CD4-positive, alpha-beta T cell treated with Interleukin-12 subunit alpha and Interleukin-12 subunit beta, for 1 hour (primary cell): ENCODE data around the gene C10orf71.

Experiments
- DNase-seq: peaks from one replicate; pipeline ENCODE4 v3.0.0-alpha.2; 2020

Gene C10orf71

GRCh38 chr10:49296836-49297235 is 2.1 kb upstream of the C10orf71 start:
- no peak for DNase-seq

- no peak for DNase-seq
Measured at GRCh38 chr10:49297818-49298670, 926 bp upstream of the C10orf71 start.

DNA sequence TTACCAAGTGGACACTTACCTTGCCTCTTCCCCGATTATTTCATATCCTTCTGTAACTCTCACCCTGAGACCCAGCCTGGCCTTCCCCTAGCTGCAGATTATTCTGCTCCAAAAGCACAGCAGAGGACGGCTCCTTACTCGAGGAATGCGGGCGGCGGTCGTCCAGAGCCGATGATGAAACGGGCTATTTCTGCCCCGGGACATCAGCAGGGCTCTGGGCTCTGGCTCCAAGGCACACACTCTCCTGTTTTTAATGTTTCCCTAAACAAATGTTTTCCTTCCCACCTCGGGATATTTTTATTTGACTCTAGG is 343 bp upstream of the C10orf71 start:
- DNase-seq, result no peak

- DNase-seq, result no peak
Measured at GRCh38 chr10:49299816-49300139, 808 bp downstream of the C10orf71 start.

DNA sequence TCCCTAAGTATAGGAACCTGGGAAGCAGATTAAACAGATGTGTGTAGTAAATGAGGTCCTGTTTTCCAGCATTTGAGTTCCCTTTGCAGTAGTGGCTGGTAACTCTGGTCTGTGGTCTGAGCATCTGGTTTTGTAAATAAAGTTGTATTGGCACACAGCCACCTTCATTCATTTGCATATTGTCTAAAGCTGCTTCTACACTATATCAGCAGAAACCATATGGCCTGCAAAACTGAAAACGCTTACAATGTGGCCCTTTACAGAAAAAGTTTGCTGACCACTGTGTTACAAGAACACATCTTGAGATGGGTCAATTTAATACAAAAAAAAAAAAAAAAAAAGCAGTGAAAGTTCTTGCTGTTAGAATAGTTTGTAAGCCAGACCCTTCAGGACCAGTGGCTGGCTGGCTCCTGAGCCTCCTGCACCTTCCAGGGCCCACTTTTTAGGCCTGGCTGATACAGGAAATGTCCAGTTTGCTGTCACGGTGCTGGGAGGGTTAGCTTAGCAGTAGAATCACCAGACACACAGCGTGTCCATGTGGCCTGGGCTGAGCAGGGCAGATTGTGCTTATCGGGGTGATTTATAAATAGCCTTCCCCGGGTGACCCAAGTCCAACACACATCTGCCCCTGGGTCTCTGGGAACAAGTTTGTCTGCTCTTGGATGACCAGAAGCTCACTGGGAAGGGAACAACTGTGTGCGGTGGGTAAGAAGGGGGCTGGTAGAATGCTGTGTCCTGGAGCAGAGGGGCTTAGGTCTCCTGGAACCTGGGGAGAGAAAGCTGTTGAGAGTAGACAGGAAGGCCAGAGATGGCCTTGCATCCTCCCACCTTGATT is 1.4 kb downstream of the C10orf71 start:
- DNase-seq, result no peak

GRCh38 chr10:49301302-49301701 is 2.3 kb downstream of the C10orf71 start:
- DNase-seq, result no peak

GRCh38 chr10:49302088-49302487 is 3.1 kb downstream of the C10orf71 start:
- DNase-seq, result no peak

GRCh38 chr10:49303711-49304110 is 4.7 kb downstream of the C10orf71 start:
- DNase-seq, result no peak

DNA sequence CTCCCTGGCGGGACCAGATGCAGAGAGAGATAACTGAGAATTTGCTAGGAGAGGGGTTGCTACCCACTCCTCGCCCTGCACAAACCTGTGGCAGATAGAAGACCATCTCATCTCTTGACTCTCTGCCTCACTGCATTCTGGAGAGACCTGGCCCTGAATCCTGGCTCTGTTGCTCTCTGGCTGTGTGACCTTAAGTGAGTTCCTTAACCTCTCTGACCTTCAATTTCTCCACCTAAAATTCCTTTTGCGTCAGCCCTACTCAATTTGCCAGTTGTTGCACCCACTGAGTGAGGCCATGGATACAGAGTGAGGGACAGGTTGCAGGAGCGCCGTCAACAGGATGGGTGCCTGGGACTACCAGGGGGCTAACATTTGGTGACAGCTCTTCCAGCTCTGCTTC is 5.2 kb downstream of the C10orf71 start:
- DNase-seq, result no peak

DNA sequence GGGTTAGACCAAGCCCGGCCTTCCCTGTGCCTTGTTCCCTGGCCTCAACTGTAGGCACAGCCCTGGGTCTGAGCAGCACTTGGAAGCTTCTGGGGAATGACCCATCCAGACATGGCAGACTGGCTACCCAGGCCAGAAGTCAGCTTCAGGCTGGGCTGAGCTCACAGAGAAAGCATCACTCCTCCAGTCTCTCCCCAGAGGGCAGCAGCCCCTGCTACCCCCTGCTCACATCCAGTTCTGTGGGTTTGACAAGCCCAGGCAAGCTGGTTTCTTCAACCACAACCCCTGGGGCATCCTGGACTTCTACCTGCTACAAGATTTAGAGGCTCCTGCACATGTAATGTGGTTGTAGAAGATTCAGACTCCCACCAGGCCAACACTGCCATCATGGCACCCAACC is 9.0 kb downstream of the C10orf71 start:
- DNase-seq, result no peak

- DNase-seq, result no peak
Measured at GRCh38 chr10:49308881-49309280, 9.9 kb downstream of the C10orf71 start.

DNA sequence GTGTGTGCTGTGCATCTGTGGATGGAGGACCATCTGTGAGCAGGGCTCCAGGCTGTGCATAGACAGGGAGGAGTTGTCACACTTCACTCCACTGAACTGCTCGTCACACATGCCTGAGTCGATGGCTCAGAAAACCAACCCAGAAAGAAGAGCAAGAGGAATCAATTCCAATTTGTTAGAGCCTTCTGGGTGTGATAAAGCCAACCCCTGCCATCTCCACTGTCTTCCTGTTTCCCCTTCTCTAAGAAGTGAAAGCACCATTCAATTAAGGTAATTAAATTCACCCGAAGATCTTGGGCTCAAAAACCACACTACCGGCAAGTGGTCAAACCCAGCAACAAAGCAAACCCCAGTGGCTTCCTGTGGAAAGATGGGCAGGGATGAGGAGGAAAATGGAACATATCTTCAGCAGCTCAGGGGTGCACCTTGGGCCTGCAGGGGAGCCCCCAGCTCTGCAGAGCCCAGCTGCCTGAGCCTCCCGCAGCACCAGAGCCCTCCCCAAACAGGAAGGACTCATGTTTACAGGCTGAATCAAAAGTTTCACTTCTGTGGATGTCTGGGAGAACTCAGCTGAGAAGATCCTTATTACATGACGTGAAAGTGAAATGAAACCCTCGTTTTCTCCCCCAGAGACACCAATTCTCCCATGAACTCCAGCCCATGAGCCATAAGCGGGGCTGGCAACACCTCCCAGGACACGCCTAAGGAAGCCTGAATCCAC is 10.9 kb downstream of the C10orf71 start:
- DNase-seq, result peak; percentile 15

- DNase-seq, result no peak
Measured at GRCh38 chr10:49310460-49310859, 11.5 kb downstream of the C10orf71 start.

DNA sequence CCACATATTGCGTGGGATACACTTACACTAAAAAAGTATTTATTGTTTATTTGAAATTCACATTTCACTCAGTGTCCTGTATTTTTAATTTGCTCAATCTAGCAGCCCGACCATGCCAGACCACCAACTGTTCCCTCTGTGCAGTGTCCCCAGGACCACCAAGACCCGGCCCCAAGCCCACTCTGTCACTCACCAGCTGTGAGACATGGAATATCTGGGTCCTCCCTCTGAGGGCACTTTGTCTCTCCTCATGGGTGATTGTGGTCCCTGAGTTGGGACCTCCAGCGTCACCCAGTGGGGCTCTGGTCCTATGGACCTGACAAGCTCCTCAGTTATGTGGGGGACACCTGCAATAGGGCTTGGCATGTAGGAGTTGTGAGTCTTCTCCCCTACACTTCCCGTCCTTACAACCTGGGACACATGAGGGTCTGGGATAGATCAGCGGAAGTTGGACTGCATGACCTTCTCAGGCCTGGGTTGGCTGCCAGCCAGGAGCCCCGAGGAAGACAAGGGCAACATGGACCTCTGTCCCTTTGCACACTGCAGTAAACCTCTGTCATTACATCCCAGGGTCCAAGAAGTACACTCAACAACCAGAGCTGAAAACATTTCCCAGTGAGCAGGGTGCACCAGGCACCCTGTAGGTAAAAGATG is 12.1 kb downstream of the C10orf71 start:
- no peak for DNase-seq

- no peak for DNase-seq
Measured at GRCh38 chr10:49311555-49312236, 12.7 kb downstream of the C10orf71 start.

DNA sequence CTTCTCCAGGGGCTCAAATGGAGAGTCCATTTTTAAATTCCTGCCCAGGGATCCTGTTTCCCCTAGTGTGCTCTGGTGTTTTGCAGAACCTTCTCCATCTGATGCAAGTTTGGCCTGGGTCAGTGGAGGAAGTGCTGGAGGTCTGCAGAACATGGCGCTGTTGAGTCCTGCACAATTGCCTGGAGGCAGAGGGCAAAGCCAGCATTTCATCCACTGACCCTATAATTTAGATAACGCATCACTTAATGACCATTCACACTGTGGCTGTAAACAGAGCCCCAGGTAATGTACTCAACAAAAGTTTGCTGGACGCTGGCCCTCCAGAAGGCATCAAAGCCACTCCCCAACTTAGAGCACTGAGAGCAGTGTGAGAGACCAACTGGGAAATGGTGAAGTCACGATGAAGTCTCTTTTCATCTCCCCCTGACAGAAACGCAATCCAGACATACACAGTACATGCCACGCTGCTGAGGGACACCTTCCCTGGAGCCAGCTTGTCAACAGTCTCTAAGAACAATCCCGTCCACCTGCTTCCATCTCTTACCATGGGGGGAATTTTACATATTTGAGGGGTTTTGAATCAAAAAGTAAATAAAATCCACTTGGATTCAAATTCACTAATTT is 13.4 kb downstream of the C10orf71 start:
- DNase-seq, result no peak

DNA sequence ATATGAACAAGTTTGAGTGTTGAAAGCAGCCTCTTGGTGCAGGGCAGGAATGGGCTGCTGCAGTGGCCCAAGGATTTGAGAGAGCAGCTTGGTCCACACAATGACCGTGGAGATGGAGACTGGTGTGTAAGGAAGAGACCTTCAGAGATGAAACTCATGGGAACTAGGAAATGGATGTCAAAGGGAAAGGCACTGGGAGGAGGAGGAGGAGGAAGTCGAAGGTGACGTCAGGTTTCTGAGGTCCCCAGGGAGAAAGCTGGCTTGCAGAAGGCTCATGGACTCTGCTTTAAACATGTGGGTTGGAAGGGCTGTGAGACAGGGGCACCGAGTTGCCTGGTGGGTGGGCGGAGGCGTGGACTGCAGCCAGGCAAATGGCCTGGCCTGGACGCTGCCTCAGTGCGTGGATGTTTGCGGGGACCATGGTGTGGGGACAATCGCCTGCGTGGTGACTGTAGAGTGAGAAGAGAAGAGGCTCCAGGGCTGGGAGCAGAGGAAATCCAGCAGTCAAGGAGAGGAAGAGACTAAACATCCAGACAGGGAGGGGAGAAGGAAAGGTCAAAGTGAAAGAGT is 14.6 kb downstream of the C10orf71 start:
- no peak for DNase-seq

- DNase-seq, result no peak
Measured at GRCh38 chr10:49314806-49315205, 15.8 kb downstream of the C10orf71 start.

DNA sequence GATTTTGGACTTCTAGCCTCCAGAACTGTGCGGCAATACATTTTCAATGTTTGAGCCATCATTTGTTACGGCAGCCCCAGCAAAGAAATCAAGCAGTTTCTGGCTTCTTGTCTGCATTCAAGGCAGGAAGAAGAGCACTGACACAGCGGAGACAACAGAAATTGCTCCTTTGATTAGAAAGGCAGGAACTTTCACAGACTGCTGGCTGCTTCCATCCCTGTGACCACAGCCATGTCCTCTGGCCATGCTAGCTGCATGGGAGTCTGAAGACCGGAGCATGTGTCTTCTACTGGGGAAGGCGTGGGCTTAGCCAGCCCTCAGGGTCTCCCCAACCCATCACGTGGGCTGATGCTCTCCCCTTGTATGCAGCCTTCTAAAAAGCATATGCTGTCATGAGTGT is 19.1 kb downstream of the C10orf71 start:
- DNase-seq, result no peak

DNA sequence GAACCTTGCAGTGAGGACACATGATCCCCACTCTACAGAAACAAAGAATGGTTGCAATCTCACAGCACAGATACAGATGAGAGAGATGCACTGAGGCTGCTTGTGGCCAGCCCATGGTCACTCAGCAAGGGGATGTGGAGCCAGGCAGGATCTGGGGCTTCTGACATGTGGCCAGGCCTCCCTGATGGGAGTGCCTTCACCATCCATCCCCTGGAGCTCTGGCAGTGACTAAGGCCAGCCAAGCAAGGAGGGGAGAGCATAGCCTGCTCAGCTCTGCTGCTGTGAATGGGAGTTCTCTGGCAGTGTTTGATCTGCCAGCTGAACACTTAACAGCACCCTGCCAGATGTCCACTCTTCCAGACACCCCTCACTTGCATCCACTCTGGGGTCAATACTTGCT is 19.8 kb downstream of the C10orf71 start:
- no peak for DNase-seq

- no peak for DNase-seq
Measured at GRCh38 chr10:49319206-49319605, 20.2 kb downstream of the C10orf71 start.

DNA sequence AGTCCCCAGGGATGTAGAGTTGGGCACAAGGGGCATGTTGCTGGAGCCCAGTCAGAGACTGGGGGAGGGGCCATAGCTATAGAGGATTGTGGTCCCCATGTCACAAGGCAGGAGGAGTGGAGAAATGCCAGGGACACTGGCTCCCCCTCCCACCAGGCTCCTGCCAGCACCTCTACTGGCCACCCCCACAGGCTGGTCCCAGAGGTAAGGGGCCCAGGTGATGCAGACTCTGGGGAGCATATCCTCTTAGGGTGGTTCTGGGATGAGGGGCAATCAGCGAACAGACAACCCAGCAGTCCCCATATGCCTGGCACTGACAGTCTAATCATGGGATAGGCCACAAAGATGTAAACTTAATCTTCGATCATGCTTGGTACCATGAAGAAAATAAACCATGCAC is 21.2 kb downstream of the C10orf71 start:
- no peak for DNase-seq
